HepG2 (cell line): ENCODE results near the gene TICAM2. TPM values are rescaled to one million over a fixed set of nuclear protein-coding genes. Genes with fewer than 3 reads are reported as not detected.

Experiments used
- ATF7 ChIP-seq, 2 experiments: fragments of 450-650 bp in 1 of 2; sonication (generic) in 1 of 2; formaldehyde crosslinking in 1 of 2; IDR thresholded peaks; 2 replicates each; pipeline versions ENCODE4 v1.4.0 to v1.6.1; 2016 to 2020; ENCODE audit warnings: antibody characterized with exemption in 1 of 2, mild to moderate bottlenecking in 1 of 2, missing genetic modification reagents in 1 of 2
- CHD4 ChIP-seq: fragments of 200-600 bp; sonication (generic); IDR thresholded peaks from 2 replicates; pipeline ENCODE4 v1.7.0; 2017; ENCODE audit warnings: mild to moderate bottlenecking, low read length, borderline replicate concordance
- ELK4 ChIP-seq: sonication (generic); formaldehyde crosslinking; IDR thresholded peaks from 2 replicates; pipeline ENCODE4 v1.9.0; 2021; ENCODE audit warnings: missing genetic modification reagents, borderline replicate concordance
- ESRRA ChIP-seq: sonication (generic); formaldehyde crosslinking; IDR thresholded peaks from 2 replicates; pipeline ENCODE4 v1.5.1; 2020; ENCODE audit warnings: mild to moderate bottlenecking, low read depth, missing genetic modification reagents
- FOXO1 ChIP-seq: sonication (generic); formaldehyde crosslinking; IDR thresholded peaks from 2 replicates; pipeline ENCODE4 v1.4.0; 2020; ENCODE audit warnings: missing genetic modification reagents
- HMGXB4 ChIP-seq, 2 experiments: sonication (generic) in 1 of 2; formaldehyde crosslinking in 1 of 2; IDR thresholded peaks; 2 replicates each; pipeline versions ENCODE4 v1.4.0 to v1.6.1; 2018 to 2020; ENCODE audit warnings: missing genetic modification reagents in 2 of 2, borderline replicate concordance in 1 of 2, low read depth in 1 of 2, mild to moderate bottlenecking in 1 of 2, missing biosample characterization in 1 of 2
- MLXIP ChIP-seq: sonication (generic); formaldehyde crosslinking; IDR thresholded peaks from 2 replicates; pipeline ENCODE4 v1.9.0; 2021; ENCODE audit warnings: missing genetic modification reagents, borderline replicate concordance
- NKX3-1 ChIP-seq: sonication (generic); formaldehyde crosslinking; IDR thresholded peaks from 2 replicates; pipeline ENCODE4 v1.5.0; 2020; ENCODE audit warnings: missing genetic modification reagents
- NR1H2 ChIP-seq: sonication (generic); formaldehyde crosslinking; IDR thresholded peaks from 2 replicates; pipeline ENCODE4 v1.8.1; 2022; ENCODE audit warnings: low read depth, missing genetic modification reagents, borderline replicate concordance
- SAFB2 ChIP-seq: sonication (generic); formaldehyde crosslinking; IDR thresholded peaks from 2 replicates; pipeline ENCODE4 v1.5.1; 2020; ENCODE audit warnings: missing genetic modification reagents, low read depth, mild to moderate bottlenecking, borderline replicate concordance
- SMAD1 ChIP-seq: sonication (generic); formaldehyde crosslinking; IDR thresholded peaks from 2 replicates; pipeline ENCODE4 v1.4.0; 2020; ENCODE audit warnings: missing genetic modification reagents, low read depth, mild to moderate bottlenecking, borderline replicate concordance
- SNAPC2 ChIP-seq: sonication (generic); formaldehyde crosslinking; IDR thresholded peaks from 2 replicates; pipeline ENCODE4 v1.8.1; 2022; ENCODE audit warnings: mild to moderate bottlenecking, missing genetic modification reagents
- SOX5 ChIP-seq: IDR thresholded peaks from 2 replicates; pipeline ENCODE4 v1.6.1; 2016; ENCODE audit warnings: borderline replicate concordance
- SP140L ChIP-seq: sonication (generic); formaldehyde crosslinking; IDR thresholded peaks from 2 replicates; pipeline ENCODE4 v1.4.0; 2020; ENCODE audit warnings: missing genetic modification reagents, borderline replicate concordance
- ZBTB20 ChIP-seq: sonication (generic); formaldehyde crosslinking; IDR thresholded peaks from 2 replicates; pipeline ENCODE4 v1.8.1; 2023; ENCODE audit warnings: missing genetic modification reagents, low read depth, mild to moderate bottlenecking, borderline replicate concordance
- ZBTB34 ChIP-seq: sonication (generic); formaldehyde crosslinking; IDR thresholded peaks from 2 replicates; pipeline ENCODE4 v1.8.0; 2022; ENCODE audit warnings: mild to moderate bottlenecking, missing genetic modification reagents
- ZNF280D ChIP-seq: sonication (generic); formaldehyde crosslinking; IDR thresholded peaks from 2 replicates; pipeline ENCODE4 v1.5.1; 2020; ENCODE audit warnings: mild to moderate bottlenecking, missing genetic modification reagents
- polyA plus RNA-seq, 8 experiments: library from polyadenylated mRNA; depleted of rRNA in 3 of 8; stranded (reverse) in 7 of 8; unstranded in 1 of 8; fragments of >200 nt; fragmentation: Illumina TruSeq in 4 of 8; extraction: Trizol in 4 of 8; gene quantifications; 2 replicates each; pipeline versions ENCODE4 v1.2.1 to v1.2.3, GENCODE V29; 2011 to 2016; ENCODE audit warnings: low read depth in 4 of 8, missing spikeins in 1 of 8, mixed read lengths in 1 of 8; ENCODE audit not compliant: insufficient read depth in 1 of 8
- total RNA-seq, 5 experiments: library from RNA; depleted of rRNA; stranded (reverse); fragments of >200 nt; fragmentation: Illumina TruSeq; extraction: Trizol; gene quantifications; 2 replicates each; pipeline ENCODE4 v1.2.3, GENCODE V29; 2016; ENCODE audit warnings: low read depth in 1 of 5

The TICAM2 gene
- total and polyA plus RNA-seq, 2 of the 13 experiments (the other 11 are each of a cell fraction or from before 2014, with no cell fraction given): 0.04 TPM; not detected in 1

- 0 out of 2 replicates have a peak, but pooled peaks have one; percentile 35 for TF ChIP-seq SP140L (CRISPR knock-in tag)
- TF ChIP-seq ZBTB20 (CRISPR knock-in tag): no peak
- no peak for TF ChIP-seq FOXO1 (CRISPR knock-in tag)
- TF ChIP-seq HMGXB4 (CRISPR knock-in tag; IDR thresholded peaks at IDR 0.05; ENCODE audit: borderline replicate concordance in 1 of 2, low read depth in 1 of 2): peak; percentile 49 to 64; a peak in 1 of 4 replicates
- no peak for TF ChIP-seq MLXIP (CRISPR knock-in tag)
- TF ChIP-seq ZBTB34 (CRISPR knock-in tag): no peak
- TF ChIP-seq ELK4 (CRISPR knock-in tag): no peak
- no peak for TF ChIP-seq ATF7 (IDR thresholded peaks at IDR 0.05)
- no peak for TF ChIP-seq ATF7 (CRISPR knock-in tag; IDR thresholded peaks at IDR 0.05)
- TF ChIP-seq ESRRA (CRISPR knock-in tag): no peak
- no peak for TF ChIP-seq SAFB2 (CRISPR knock-in tag)
- no peak for TF ChIP-seq SNAPC2 (CRISPR knock-in tag)
- TF ChIP-seq ZNF280D (CRISPR knock-in tag): no peak
- TF ChIP-seq NKX3-1 (CRISPR knock-in tag): no peak
- no peak for TF ChIP-seq SMAD1 (CRISPR knock-in tag)
- TF ChIP-seq CHD4: no peak
- TF ChIP-seq SOX5: 0 out of 2 replicates have a peak, but pooled peaks have one; percentile 7
- no peak for TF ChIP-seq NR1H2 (CRISPR knock-in tag)
These were observed 32.3 kb upstream of the TICAM2 start (continued) for GRCh38 chr5:115634343-115635132.
